SH-SY5Y (cell line): ENCODE data around the gene ZNF202.

ENCODE experiments used
- GATA2 ChIP-seq: IDR thresholded peaks from 2 replicates; pipeline ENCODE4 v1.6.1; 2011; ENCODE audit warnings: mild to moderate bottlenecking, low read depth, low read length
- GATA3 ChIP-seq: IDR thresholded peaks from 2 replicates; pipeline ENCODE4 v1.6.1; 2011; ENCODE audit warnings: low read depth, mild to moderate bottlenecking, low read length, moderate library complexity

ZNF202 gene

DNA sequence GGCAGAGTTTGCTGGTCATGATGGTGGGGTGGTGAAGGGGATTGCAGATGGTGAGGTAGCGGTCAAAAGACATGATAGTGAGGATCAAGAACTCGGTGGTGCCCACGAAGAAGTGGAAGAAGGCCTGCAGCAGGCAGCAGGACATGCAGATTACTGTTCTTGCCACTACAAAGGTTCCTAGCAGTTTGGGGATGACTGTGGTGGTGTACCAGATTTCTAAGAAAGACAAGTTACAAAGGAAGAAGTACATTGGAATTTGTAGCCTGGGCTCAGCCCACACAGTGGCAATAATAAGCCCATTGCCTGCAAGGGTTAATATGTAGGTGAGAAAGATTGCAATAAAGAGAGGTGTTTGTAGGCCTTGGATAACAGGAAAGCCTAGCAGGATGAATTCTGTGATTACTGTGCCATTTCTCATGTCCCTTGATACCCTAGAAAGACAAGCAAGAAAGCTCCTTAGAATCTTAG is 12.7 kb upstream of the ZNF202 start, which contains the start of gene OR6X1:
Gene OR6X1, minus strand, starts transcription at position 418 of the 468 bp plus-strand sequence. Its CDS starts 0 bp downstream, at position 418.
- TF ChIP-seq GATA3 (no peak), GATA2 (no peak)

DNA sequence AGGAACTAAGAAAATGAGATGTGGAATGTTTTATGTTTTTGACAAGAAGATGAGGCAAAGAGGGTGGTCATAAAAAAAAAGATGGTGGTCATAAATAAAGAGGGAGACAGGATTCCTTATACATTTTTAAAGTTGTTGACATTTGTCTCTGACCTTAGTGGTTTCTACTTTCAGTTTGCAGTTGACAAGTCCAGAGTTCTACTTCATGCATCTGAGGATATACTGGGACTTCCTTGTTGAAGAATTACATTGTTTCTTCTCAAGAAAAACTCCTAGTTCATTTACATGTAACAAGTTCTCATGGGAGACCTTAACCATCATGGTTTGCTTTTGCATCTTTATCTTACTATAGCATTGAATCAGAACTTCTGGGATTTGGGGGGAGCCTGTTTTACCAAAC is 11.7 kb upstream of the ZNF202 start:
- no peak for TF ChIP-seq GATA3
- no peak for TF ChIP-seq GATA2

DNA sequence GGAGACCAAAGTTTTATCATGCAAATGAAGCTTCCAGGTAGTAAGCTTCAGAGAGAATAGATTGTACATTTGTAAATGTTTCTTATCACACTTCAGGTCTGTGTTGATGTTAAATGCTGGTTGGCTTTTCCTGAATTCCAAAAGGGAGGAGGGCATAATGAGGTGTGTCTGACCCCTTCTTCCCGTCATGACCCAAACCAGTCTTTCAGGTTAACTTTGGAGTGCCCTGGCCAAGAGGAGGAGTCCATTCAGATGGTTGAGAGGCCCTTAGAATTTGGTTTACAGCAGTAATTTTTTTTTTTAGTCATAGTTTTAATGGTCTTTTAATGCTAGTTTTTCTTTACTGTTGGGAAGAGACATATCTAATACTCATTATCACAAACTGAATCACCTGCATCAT is 10.3 kb upstream of the ZNF202 start:
- TF ChIP-seq GATA3 (no peak), GATA2 (no peak)

DNA sequence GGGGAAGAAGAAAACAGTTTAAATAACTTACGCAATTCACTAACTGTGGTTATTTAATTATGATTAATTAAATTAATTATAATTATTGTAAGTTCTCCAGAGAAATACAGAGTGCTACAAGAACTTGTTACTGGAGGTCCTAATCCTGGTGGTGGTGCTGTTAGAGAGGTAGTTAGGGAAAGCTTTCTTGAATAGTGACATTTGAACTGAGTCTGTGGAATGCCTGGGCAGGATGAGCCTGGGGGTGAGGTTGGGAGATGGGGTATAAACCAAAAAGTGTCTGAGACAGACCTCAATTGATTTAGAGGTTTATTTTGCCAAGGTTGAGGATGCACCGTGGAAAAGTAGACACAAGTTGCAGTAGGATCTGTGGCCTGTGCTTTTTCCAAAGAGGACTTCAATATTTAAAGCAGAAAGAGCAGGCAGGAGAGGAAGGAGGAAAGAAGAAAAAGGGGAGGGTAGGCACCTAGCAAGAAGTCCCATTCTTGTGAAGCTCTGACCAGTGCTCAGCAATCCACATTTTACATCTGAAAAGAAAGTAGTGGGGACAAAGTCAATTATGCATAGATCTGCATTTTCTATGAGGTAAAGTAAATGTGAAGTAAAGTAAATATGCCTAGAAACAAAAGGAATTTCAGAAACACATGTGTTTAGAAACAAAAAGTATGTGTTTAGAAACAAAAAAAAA is 4.4 kb upstream of the ZNF202 start:
- no peak for TF ChIP-seq GATA2
- no peak for TF ChIP-seq GATA3

DNA sequence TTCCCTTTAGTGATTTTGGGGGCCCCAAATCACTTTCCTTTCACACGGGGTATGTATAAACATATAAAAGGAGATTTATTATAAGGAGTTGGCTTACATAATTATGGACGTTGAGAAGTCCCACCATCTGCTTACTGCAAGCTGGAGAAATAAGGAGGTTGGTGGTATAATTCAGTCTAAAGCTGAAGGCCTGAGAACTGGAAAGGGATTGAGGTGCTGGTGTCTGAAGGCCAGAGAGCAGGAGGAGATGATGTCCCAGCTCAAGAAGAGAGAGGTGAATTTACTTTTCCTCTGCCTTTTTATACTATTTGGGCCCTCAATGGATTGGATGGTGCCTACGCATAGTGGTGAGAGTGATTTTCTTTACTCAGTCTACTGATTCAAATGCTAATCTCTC is 1.3 kb upstream of the ZNF202 start:
- TF ChIP-seq GATA3, result no peak
- no peak for TF ChIP-seq GATA2

DNA sequence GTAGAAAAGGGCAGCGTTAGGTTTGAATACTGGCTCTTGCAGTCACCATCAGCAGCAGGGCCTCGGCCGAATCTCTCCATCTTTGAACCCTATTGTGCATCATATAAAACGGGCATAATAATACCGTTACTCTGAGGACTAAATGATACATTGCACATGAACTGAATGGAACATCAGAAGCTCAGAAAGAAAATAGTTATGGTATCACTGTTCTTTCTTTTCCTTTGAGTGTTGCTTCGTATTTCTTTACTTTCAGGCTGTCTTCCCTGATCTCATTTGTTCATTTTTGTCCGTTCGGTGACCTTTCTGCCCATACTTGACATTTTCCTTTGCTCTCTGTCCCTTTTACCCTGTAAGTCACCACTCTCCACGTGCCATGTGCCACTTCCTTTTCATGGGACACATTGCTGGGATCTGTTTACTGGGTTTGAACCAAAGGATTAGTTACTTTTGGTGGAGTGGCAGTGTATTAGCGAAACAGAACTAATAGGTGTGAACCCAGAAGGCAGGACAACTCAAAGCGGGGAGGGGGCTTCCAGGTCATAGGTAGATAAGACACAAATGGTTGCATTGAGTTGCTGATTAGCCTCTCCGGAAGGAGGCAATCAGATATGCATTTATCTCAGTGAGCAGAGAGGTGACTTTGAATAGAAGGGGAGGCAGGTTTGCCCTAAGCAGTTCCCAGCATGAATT is 717 bp upstream of the ZNF202 start:
- no peak for TF ChIP-seq GATA3
- TF ChIP-seq GATA2, result no peak

DNA sequence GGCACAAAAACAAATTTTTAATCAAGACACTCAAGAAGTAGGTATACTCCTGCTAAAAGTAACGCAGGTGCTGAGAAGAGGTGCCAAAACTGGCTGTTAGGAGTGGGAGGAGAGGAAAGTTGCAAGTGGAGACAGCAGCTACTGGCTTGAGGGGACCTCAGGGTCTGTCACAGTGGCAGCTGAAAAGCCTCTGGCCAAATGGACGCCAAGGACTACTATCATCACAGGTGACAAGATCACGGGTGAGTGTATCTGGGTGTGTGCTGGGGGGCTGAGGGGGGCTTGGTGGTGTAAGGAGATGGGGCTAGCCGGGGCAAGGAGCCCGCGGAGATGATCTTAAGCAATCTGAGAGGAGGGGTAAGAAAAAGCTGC is 687 bp downstream of the ZNF202 start:
- TF ChIP-seq GATA2 (no peak), GATA3 (no peak)

DNA sequence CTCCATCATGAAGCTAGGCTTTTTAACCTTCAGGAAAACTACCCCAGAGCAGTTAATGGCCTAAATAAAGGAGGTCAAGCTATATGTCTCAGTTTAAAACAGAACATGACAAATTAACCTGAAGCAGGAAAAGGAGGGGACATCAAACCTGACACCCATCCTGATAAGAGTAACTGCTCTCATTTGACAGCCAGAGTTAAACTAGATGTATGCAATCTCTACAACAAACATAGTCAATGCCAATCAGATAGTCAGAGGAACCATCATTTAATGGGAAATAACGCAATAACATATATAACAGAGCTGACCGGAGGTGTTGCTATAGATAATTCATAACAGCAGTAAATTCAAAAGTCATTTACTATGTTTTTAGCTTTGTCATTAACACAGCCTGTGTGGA is 3.1 kb downstream of the ZNF202 start:
- TF ChIP-seq GATA3 (no peak), GATA2 (no peak)

DNA sequence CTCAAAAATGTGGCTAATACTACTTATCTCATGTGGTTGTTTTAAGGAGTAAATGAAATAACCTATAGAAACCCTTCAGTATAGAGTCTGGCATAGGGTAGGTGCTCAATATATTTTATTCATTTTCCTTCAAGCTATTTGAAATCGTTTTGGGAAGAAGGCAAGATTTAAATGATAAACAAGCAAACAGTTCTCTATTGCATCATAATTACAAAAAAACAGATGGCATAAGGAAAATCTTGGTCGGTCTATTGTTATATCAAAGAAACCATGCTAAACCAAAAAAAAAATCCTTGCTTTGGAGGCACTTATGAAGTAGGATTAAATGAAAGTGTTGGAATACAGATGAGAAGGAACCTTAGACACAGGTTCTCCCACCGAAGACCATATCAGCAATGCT is 4.7 kb downstream of the ZNF202 start:
- TF ChIP-seq GATA2 (no peak), GATA3 (no peak)

DNA sequence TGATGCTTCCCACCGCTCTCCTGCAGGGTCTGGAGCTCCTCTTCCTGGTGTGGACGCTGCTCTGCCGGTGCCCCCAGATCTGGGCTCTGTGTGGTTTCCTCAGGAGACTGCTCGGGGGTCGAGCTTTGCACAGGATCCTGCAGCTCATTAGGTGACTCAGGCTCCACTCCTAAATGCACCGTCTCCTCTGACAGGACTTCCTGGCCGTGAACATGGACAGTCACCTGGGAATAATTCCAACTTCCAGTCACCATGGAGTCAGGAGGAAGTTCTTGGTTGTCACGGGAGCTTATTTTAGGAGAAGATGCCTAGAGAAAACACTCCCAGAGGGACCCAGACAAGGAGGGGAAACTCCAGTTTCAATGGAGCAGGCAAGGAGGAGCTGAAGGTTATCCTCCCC is 11.9 kb downstream of the ZNF202 start:
- TF ChIP-seq GATA3 (no peak), GATA2 (no peak)

DNA sequence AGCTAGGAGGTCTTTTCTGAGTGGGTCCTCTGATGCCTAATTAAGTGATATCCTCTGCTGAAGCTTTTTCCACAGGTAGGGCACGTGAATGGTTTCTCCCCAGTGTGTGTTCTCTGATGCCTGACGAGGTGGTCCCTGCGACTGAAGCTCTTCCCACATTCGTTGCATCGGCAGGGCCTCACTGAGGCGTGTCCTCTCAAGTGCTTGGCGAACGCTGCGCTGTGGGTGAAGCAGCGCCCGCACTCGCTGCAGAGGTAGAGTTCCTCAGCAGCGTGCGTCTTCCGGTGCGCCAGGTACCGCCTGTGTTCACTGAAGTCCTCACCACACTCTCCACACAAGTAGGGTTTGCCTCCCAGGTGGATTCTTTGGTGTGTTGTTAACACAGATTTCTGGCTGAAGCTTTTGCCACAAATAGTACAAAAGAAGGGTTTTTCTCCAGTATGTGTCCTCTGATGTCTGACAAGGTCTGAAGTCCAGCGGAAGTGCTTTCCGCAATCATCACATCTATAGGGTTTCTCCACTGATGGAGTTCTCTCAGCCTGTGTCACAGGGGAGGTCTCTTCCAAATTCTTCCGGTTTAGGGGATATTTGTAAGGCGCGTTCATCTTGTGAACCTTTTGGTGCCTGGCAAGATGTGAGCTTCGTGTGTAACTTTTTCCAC is 15.3 kb downstream of the ZNF202 start:
- no peak for TF ChIP-seq GATA3
- no peak for TF ChIP-seq GATA2

DNA sequence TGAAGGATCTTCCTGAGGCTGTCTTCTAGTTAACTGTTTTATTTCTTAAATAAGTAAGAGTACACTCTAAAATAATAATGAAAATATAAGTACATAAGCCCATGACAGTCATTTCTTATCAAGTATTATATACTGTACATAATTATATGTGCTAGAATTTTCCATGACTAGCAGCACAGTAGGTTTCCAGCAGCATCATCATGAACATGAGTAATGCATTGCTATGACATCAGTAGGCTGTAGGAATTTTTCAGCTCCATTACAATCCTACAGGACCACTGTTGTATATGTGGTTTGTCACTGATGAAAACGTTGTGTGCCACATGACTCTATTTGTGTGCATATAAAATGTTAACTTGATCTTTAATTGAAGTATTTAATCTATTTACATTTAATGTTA is 22.0 kb downstream of the ZNF202 start:
- TF ChIP-seq GATA3 (no peak), GATA2 (no peak)

DNA sequence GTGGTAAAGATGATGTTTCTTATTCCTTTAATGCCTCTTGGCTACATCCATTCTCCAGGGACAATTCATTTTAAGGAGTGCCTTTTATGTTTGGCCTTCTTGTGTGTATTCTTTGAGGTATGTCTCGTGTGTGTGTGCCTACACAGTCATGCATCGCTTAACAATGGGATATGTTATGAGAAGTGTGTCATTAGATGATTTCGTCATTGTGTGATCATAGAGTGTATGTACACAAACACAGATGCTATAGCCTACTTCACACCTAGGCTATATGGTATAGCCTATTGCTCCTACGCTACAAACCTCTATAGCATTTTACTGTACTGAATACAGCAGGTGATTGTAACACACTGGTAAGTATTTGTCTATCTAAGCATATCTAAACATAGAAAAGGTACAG is 23.0 kb downstream of the ZNF202 start:
- TF ChIP-seq GATA2 (no peak), GATA3 (no peak)

DNA sequence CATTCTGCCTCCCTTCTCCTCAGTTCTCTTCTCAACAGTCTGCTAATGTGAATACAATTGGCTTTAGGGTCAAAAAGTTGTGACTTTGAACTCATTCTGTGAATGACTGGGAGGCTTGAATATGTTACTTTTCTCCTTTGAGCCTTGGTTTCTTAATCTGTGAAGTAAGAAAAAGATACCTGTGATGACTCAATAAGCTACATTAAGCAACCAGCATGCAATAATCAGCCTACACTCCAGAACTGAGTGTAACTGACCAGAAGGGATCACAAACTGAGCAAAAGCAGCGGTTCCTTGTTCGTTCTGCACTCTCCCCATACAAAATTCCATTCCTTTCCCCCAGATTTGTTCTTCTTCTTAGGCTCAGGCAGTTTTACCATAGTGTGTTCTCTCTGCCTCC is 23.4 kb downstream of the ZNF202 start:
- TF ChIP-seq GATA3 (no peak), GATA2 (no peak)
